Body of pancreas (tissue), 4 donors: ENCODE measurements around the gene ABCC4.

Experiments used
- CTCF ChIP-seq, 7 experiments: fragments of 450-650 bp in 4 of 7; fragments of 200-600 bp in 3 of 7; sonication (generic) in 3 of 7; IDR thresholded peaks; one replicate each; pipeline ENCODE4 v1.5.1; 2016 to 2019; ENCODE audit warnings: antibody characterized with exemption in 7 of 7
- POLR2A ChIP-seq, 3 donors: fragments of 450-650 bp; IDR thresholded peaks; one replicate each; pipeline ENCODE4 v1.6.1; 2016; ENCODE audit warnings: antibody characterized with exemption in 3 of 3, mild to moderate bottlenecking in 2 of 3

- TF ChIP-seq CTCF (IDR thresholded peaks at IDR 0.05) (no peak), POLR2A (IDR thresholded peaks at IDR 0.05) (no peak)
Observed at GRCh38 chr13:95137096-95137495, 164.2 kb downstream of the ABCC4 start.
